Tibial artery (tissue), 4 donors: Measurements from ENCODE around the gene KBTBD13.

ENCODE experiments used
- DNase-seq, 2 donors: peaks; one replicate each; pipeline ENCODE4 v3.0.0-alpha.2; 2019
- H3K27ac ChIP-seq, 2 donors: fragments of 200-600 bp; sonication (generic) in 1 of 2; 1 replicate in 1 of 2; 2 replicates in 1 of 2; pipeline ENCODE4 v1.5.1; 2018 to 2019; ENCODE audit warnings: mild to moderate bottlenecking in 1 of 2
- H3K27me3 ChIP-seq, 2 donors: fragments of 200-600 bp; sonication (generic) in 1 of 2; one replicate each; pipeline versions ENCODE4 v1.5.1 to v1.6.0; 2016 to 2019
- H3K36me3 ChIP-seq, 3 donors: fragments of 200-600 bp; sonication (generic) in 2 of 3; one replicate each; pipeline ENCODE4 v1.5.1; 2016 to 2019; ENCODE audit warnings: mild to moderate bottlenecking in 2 of 3
- H3K4me1 ChIP-seq, 4 donors: fragments of 200-600 bp; sonication (generic) in 2 of 4; 1 replicate in 3 of 4; 2 replicates in 1 of 4; pipeline ENCODE4 v1.5.1; 2016 to 2019
- H3K4me3 ChIP-seq, 2 donors: fragments of 200-600 bp; sonication (generic) in 1 of 2; 1 replicate in 1 of 2; 2 replicates in 1 of 2; pipeline ENCODE4 v1.5.1; 2018 to 2019; ENCODE audit warnings: mild to moderate bottlenecking in 2 of 2
- H3K9me3 ChIP-seq, 3 donors: fragments of 200-600 bp; sonication (generic) in 1 of 3; one replicate each; pipeline ENCODE4 v1.5.1; 2016 to 2019
- CTCF ChIP-seq, 2 experiments: fragments of 200-600 bp in 1 of 2; fragments of 450-650 bp in 1 of 2; IDR thresholded peaks; one replicate each; pipeline ENCODE4 v1.5.1; 2017 to 2019; ENCODE audit warnings: antibody characterized with exemption in 2 of 2, mild to moderate bottlenecking in 1 of 2, moderate library complexity in 1 of 2
- intact Hi-C: fragments of 100-400 bp; cut with DNase I; formaldehyde crosslinking; loops from one replicate; pipeline ENCODE4 v1.15.0; 2023; ENCODE audit warnings: low total_unique reads

The KBTBD13 gene

GRCh38 chr15:65029736-65030208 lies 46.8 kb upstream of the KBTBD13 start:
- intact Hi-C loops = loop anchor here (10.0 kb wide), 2 partner anchors 245 to 275 kb away; partner anchors contain the start of gene RNU5B-1
- H3K9me3 ChIP-seq = no peaks in the 10 kb centered on the region
- no peaks in the 10 kb centered on the region for H3K27me3 ChIP-seq
- peak overlapping the region; percentile 83 to 85 for H3K27ac ChIP-seq
- no peak for TF ChIP-seq CTCF (IDR thresholded peaks at IDR 0.05)
- H3K4me3 ChIP-seq = peak overlapping the region; percentile 87 to 93
- H3K4me1 ChIP-seq = peaks cover 0 to 40% (median 11%) of the 10 kb centered on the region in 4 donors
- peaks cover 0 to 17% (median 6%) of the 10 kb centered on the region in 3 donors for H3K36me3 ChIP-seq
- DNase-seq = no peak

- Histone ChIP-seq H3K9me3 (no peaks in the 10 kb centered on the region), H3K27me3 (no peaks in the 10 kb centered on the region), H3K27ac (no peak overlapping the region), H3K4me1 (peaks cover 0 to 19% (median 9%) of the 10 kb centered on the region in 4 donors), H3K36me3 (no peaks in the 10 kb centered on the region), H3K4me3 (no peak overlapping the region)
- DNase-seq = peak; percentile 47 to 86
- TF ChIP-seq CTCF (IDR thresholded peaks at IDR 0.05) = peak; percentile 79 to 85
- intact Hi-C loops = loop anchor here (2.0 to 10.0 kb wide), 2 partner anchors 70 to 272 kb away; partner anchors contain the start of gene RNU5B-1
These were observed 43.6 kb upstream of the KBTBD13 start for GRCh38 chr15:65032801-65033537.

GRCh38 chr15:65033659-65034269 lies 42.8 kb upstream of the KBTBD13 start:
- intact Hi-C loops = loop anchor here (2.0 to 10.0 kb wide), 2 partner anchors 69 to 271 kb away; partner anchors contain the start of gene RNU5B-1
- H3K9me3 ChIP-seq = no peaks in the 10 kb centered on the region
- DNase-seq = no peak
- H3K4me3 ChIP-seq = no peak overlapping the region
- no peaks in the 10 kb centered on the region for H3K27me3 ChIP-seq
- TF ChIP-seq CTCF (IDR thresholded peaks at IDR 0.05) = peak; percentile 37 to 60
- peaks cover 0 to 14% (median 7%) of the 10 kb centered on the region in 4 donors for H3K4me1 ChIP-seq
- no peaks in the 10 kb centered on the region for H3K36me3 ChIP-seq
- H3K27ac ChIP-seq = no peak overlapping the region

GRCh38 chr15:65034719-65035118 lies 41.8 kb upstream of the KBTBD13 start:
- no peak overlapping the region for H3K27ac ChIP-seq
- H3K27me3 ChIP-seq = no peaks in the 10 kb centered on the region
- H3K36me3 ChIP-seq = no peaks in the 10 kb centered on the region
- no peak overlapping the region for H3K4me3 ChIP-seq
- no peak for TF ChIP-seq CTCF (IDR thresholded peaks at IDR 0.05)
- H3K9me3 ChIP-seq = no peaks in the 10 kb centered on the region
- intact Hi-C loops = loop anchor here (10.0 kb wide), 1 partner anchor 270 kb away; the partner anchor contains the start of gene RNU5B-1
- no peak for DNase-seq
- peaks cover 0 to 12% (median 5%) of the 10 kb centered on the region in 4 donors for H3K4me1 ChIP-seq

- no peaks in the 10 kb centered on the region for H3K36me3 ChIP-seq
- no peak overlapping the region for H3K27ac ChIP-seq
- intact Hi-C loops = loop anchor here (10.0 kb wide), 1 partner anchor 267 kb away; the partner anchor contains the start of gene RNU5B-1
- no peaks in the 10 kb centered on the region for H3K27me3 ChIP-seq
- no peak for DNase-seq
- H3K4me1 ChIP-seq = peaks cover 0 to 11% (median 4%) of the 10 kb centered on the region in 4 donors
- no peaks in the 10 kb centered on the region for H3K9me3 ChIP-seq
- TF ChIP-seq CTCF (IDR thresholded peaks at IDR 0.05) = no peak
- no peak overlapping the region for H3K4me3 ChIP-seq
These were observed 39.2 kb upstream of the KBTBD13 start for GRCh38 chr15:65037309-65037708.
